NCI-H2107 treated with DMSO at 0.1 percent for 48 hours (cell line): ENCODE data around the gene ZNF189.

ENCODE experiments used
- DNase-seq: peaks from one replicate; lab custom pipeline; 2025; ENCODE audit not compliant: unreplicated experiment; lab: John Stamatoyannopoulos, UW

ZNF189 gene

DNA sequence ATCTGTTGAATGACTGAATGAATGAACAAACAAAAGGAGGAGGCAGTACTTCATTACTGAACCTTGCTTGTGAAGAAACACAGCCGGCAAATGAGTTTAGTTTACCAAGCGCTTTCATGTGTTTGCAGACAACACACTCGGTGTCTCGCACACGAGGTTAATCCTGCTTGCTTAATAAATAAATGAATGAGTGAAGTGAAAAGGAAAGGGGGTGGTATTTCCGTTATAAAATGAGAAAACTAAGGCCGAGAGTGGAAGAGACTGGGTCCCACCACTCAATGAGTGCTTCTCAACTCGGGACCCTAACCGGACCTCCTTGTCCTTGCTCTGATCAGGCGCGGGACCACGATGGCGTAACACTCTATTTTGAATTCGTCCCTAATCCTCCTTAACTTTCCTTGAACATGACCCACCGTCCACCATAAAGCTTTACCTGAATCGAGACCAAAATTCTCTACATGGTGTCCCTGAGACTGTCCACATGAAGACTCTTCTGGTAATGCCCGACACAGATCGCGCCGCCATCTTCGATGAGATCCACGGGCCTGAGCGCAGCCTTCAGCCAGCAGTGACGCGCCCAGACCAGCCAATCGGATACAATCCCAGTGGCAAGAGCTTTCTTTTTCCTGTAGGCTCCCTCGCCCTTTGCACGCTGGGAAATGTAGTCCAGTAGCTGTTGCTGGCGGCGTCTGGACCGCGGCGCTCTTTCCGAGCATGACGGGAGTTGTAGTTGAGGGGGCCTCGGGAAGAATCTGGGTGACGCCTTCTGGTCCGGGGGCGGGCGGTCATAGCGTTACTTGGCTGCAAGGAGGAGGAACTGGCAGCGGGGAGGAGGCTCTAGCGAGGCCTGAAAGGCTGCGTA, at the start of gene ZNF189, which contains the start of gene MRPL50:
Gene ZNF189, plus strand, starts transcription at position 784 of the 862 bp plus-strand sequence. CDS start 306 bp downstream, outside the sequence.
Gene MRPL50, minus strand, starts transcription at position 551 of the 862 bp plus-strand sequence. Its CDS starts 26 bp downstream, at position 525.
- peak; percentile 98 for DNase-seq

DNA sequence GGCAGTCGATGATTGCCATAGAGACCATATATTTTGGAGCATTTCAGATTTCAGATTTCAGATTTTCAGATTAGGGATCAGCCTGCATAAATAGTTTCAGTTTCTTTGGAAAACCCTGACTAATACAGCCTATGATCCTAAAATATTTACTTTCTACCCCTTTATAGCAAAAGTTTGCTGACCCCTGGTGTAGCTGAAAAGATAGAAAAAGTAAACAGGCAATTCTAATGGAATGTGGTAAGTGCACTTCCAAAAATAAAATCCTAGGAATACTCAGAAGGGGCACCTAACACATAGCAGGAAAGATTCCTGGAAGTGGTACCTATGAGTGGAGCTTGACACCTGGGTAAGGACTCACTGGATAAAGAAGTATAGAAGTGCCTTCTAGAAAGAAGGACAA, 48.4 kb upstream of the ZNF189 start:
- no peak for DNase-seq

DNA sequence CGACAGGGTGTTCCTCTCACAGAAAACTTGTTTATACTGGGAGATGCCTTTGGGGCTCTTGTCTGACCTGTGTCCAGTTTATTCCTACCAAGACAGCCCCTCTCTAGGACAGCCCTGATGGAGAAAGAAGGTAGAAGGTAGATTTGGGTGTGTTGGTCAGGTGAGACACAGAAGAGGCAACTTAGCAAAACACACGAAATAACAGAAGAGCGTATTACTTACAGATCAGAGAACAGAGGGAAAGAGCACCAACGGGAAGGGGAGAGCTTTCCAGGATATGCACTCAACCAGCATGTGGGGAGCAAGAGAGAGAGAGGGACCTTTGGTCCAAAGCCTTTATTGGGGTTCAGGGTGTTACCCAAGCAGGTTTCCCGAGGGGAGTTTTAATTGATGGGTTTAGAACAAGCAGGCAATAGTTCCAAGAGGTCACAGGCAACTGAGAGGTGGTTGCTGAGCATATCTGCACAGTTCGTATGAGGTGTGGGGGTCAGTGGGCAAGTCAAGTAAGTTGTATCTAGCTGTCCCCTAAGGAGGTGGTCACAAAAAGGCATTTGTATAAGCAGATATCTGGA, 45.7 kb upstream of the ZNF189 start:
- no peak for DNase-seq

GRCh38 chr9:101353683-101354082, 45.0 kb upstream of the ZNF189 start:
- DNase-seq = no peak

DNA sequence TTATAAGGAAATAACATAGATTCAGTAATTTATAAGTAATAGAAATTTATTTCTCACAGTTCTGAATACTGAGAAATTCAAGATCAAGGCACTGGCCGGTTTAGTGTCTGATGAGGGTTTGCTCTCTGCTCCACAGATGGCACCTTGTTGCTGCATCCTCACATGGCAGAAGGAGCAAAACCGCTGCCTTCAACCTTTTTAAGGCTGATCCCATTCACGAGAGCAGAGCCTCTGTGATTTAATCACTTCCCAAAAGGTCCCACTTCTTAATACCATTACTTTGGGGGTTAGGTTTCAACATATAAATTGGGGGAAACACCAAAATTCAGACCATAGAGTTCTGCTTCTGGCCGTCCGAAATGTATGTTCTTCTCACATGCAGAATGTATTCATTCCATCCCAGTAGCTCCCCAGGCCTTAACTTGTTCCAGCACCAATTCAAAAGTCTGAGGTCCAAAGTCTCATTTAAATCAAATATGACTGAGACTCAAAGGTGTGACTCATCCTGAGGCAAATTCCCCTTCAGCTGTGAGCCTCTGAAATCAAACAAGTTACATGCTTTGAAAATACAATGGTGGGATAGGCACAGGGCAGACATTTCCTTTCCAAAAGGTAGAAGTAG, 44.4 kb upstream of the ZNF189 start:
- no peak for DNase-seq

GRCh38 chr9:101354765-101355708, 43.6 kb upstream of the ZNF189 start:
- DNase-seq = no peak

- no peak for DNase-seq
These were observed 42.0 kb upstream of the ZNF189 start for GRCh38 chr9:101356619-101357018.

GRCh38 chr9:101359679-101360078, 39.0 kb upstream of the ZNF189 start:
- no peak for DNase-seq

- DNase-seq = no peak
These were observed 38.0 kb upstream of the ZNF189 start for GRCh38 chr9:101360647-101361046.

- no peak for DNase-seq
These were observed 36.2 kb upstream of the ZNF189 start for GRCh38 chr9:101362450-101362849.

- no peak for DNase-seq
These were observed 33.5 kb upstream of the ZNF189 start for GRCh38 chr9:101365181-101365580.

DNA sequence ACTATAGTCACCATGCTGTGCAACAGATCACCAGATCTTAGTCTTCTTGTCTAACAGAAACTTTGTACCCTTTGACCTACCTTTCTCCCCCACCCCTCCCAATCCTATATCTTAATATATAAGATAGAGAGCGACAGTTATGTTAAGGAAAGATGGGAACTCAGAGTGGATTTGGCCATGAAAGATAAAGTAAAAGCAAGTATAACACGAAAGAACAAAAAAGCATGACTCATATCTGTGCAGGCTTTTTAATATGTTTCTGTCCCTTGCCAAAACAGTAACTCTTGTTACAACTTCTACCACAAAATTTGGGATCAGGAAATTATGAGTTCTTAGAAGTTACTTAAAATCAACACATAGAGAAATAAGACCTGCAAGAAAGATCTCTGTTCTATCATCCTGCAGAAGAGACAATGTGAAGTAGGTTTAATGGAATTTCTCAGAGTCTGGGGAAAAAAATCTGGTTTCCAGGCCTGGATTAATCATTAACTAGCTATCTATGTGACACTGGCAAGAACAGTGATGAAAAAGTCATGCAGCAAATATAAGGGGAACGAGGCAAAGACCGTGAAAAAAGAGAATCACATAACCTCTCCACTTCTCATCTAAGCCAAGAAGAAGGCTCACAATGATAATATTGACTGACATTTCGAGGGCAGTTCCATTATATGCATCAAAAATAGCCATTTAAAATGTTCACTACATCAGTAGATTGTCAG, 32.5 kb upstream of the ZNF189 start:
- DNase-seq = no peak

GRCh38 chr9:101367323-101367722, 31.3 kb upstream of the ZNF189 start:
- no peak for DNase-seq

DNA sequence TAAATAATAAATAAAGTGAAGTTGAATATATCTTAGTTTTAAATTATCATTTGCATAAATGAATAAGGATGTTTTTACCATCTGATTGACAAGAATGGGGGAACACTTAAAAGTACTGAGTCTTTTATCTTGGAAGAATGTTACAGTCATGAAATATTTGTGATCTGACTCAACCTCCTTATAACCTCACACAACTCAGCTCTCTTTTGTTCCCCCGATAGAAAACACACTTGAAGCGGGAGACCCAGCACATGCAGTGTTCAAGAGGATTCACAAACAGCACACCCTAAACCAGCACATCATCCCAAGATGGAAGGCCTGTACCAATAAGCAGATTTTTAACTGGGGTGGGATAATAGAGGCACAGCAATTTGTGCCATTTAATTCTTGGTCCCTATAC, 29.4 kb upstream of the ZNF189 start:
- no peak for DNase-seq

GRCh38 chr9:101369884-101370531, 28.6 kb upstream of the ZNF189 start:
- DNase-seq = no peak

GRCh38 chr9:101371813-101372212, 26.8 kb upstream of the ZNF189 start:
- DNase-seq = no peak

DNA sequence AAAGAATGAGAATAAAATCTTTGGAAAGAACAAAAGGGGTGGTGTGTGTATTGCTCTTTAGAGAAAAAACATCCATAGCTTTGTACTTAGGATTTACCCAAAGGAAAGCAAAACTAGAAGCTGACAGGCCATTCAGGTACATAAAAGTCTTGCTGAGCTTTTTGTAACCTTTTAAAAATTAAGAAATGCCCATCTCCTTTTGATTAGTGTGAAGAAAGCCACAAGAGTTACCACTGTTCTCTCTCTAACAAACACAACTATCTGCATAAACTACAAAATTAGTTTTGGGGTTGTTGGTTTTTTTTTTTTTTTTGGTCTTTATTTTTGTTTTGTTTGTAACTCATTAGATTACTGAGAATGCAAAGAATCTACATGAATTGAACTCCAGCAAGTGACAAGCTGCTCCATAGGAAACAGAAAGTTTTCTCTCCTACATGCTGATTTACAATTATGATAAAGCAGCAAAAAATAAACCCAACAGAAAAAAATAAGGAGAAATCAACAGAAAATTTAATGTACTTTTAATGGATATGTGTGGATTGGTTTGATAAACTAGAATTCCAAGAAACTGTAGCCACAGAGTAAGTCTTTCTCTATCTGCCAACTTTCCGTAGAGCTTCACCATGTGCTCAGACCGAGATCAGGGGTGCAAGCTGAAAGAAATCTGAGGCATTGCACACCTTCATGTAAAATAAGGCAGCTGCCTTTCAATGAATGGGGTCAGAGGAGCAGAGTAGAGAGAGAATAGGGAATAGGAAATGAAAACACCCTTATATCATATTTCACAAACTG, 26.1 kb upstream of the ZNF189 start:
- DNase-seq = peak; percentile 61

GRCh38 chr9:101375546-101375945, 23.1 kb upstream of the ZNF189 start:
- no peak for DNase-seq
